Activated gamma-delta T cell (primary cell): ENCODE results near the gene SH2D3A.
"Not testable (repeated sequence)": the region's sequence is repeated elsewhere in the genome, so short reads cannot be mapped to it uniquely, and the experiment has no call there.

Experiments used
- DNase-seq: peaks from one replicate; lab custom pipeline; 2025; lab: John Stamatoyannopoulos, UW

Gene SH2D3A

GRCh38 chr19:6721773-6722172 lies 45.5 kb downstream of the SH2D3A start:
- no peak for DNase-seq

GRCh38 chr19:6721138-6721474 lies 46.1 kb downstream of the SH2D3A start:
- DNase-seq: no peak

GRCh38 chr19:6720369-6721137 lies 46.7 kb downstream of the SH2D3A start, which contains the start of gene C3:
TSS of gene C3 (minus strand) at chr19:6720650. CDS start at chr19:6720589, 61 bp downstream.
- no peak for DNase-seq

DNA sequence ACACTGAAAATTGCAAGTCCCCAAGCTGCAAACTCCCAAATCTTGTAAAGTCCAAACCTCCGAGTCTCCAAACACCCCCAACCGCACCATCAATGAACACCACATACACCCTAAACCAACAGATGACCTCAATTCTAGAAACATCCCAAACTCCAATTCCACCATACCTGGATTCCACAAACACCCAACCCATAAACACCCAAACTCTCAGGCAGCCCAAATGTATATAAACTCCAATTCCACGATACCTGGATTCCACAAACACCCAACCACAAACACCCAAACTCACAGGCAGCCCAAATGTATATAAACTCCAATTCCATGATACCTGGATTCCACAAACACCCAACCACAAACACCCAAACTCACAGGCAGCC lies 47.3 kb downstream of the SH2D3A start:
- no peak for DNase-seq

GRCh38 chr19:6719540-6719861 lies 47.7 kb downstream of the SH2D3A start:
- no peak for DNase-seq

DNA sequence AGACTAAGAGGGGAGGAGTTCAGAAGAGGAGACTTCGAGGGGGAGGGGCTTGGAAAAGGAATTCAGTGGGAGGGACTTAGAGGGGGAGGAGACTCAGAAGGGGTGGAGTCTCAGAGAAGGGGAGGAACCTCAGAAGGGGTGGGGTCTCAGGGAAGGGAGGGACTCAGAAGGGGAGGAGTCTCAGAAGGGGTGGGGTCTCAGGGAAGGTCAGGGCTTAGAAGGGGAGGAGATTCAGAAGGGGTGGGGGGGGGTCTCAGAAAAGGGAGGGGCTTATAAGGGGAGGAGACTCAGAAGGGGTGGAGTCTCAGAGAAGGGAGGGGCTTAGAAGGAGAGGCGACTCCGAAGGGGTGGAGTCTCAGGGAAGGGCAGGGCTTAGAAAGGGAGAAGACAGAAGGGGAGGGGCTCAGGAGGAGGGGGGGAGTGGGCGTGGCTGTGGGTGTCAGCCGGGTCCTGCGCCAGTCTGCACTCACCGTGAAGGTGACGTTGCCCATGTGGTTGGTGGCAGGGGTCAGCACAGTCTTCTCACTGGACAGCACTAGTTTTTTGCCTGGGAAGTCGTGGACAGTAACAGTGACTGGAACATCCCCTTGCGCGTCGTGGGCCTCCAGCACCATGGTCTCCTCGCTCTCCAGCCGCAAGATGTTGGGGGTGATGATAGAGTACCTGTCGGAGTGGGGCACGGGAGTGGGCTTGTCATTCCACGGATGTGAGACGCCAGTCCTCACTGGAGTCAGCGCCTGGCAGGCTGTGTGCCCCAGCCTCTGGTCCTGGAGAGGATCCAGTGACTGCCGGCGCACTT lies 48.3 kb downstream of the SH2D3A start:
- DNase-seq: no peak

DNA sequence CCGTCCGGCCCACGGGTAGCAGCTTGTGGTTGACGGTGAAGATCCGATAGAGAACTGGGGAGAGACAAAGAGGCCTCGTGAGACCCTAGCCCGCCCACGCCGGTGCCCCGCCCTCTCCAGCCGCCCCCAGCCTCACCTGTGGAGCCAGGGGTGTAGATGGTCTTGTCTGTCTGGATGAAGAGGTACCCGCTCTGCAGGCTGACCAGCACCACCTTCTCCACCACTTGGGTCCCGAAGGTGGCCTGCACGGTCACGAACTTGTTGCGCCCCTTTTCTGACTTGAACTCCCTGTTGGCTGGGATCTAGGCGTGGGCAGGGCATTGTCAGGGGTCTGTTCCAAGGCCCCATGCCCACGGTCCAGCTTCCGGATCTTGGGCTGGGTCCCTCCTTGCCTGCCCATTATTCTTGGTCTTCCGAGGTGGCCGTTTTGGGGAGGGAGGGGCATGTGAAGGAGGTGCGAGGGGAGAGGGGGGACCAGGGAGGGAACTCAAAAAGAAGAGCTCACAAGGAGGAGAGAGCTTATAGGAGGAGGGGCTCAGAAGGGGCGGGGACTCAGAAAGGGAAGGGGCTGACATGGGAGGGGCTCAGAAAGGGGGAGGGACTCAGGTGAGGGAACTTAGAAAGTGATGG lies 49.0 kb downstream of the SH2D3A start:
- no peak for DNase-seq

GRCh38 chr19:6717441-6717971 lies 49.7 kb downstream of the SH2D3A start:
- no peak for DNase-seq

- no peak for DNase-seq
Measured at GRCh38 chr19:6717036-6717435, 50.2 kb downstream of the SH2D3A start.

GRCh38 chr19:6716610-6716970 lies 50.6 kb downstream of the SH2D3A start:
- DNase-seq: no peak

DNA sequence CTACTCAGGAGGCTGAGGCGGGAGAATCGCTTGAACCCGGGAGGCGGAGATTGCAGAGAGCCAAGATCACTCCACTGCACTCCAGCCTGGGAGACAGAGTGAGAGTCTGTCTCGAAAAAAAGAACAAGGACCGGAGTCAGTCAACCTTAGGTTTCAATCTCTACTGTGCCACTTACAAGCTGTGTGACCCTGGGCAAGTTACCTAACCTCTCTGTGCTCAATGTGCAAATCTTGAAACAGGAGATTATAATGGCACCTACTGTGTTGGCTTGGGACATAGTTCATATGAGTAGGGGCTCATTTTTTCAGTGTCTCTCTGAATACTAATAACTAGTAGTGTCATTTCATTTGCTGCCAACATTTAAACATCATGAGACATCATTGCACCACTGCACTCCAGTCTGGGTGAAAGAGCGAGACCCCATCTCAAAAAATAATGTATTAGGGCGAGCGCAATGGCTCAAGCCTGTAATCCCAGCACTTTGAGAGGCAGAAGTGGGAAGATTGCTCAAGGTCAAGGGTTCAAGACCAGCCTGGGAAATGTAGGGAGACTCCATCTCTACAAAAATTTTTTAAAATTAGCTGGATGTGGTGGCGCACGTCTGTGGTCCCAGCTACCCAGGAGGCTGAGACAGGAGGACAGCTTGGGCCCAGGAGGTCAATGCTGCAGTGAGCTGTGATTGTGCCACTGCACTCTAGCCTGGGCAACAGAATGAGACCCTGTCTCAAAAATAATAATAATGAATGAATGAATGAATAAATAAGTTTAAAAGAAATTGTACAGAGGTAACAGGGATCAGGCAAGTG lies 52.3 kb downstream of the SH2D3A start:
- DNase-seq: no peak

DNA sequence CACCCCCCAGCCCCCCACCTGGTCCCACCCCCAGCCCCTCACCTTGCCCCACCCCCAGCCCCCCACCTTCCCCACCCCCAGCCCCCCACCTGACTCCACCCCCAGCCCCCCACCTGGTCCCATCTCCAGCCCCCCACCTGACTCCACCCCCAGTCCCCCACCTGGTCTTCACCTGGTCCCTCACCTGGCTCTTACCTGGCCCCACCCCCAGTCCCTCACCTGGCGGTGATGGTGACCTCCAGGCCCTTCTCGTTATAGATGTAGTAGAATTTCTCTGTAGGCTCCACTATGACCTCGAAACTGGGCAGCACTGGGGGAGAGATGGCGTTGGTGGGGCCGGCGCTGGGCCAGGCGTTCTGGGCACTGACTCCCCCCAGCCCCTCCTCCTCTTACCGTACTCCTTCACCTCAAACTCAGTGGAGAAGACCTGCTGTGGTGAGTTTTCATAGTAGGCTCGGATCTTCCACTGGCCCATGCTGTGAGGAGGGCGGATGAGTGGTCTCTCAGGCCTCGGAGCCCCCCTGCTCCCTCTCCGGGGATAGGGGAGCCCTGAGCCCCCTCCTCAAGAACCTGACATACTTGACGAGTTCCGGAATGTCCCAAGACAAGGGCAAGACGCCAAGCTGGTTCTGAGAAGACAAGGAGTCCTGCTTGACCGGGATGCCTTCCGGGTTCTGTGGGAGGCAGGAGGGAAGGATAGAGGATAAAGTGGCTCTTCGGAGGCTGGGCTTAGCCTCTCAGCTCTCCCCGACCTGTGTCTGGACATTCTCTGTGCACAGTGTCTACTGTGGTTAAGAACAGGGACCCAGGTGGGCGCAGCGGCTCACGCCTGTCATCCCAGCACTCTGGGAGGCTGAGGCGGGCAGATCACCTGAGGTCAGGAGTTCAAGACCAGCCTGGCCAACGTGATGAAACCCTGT lies 53.2 kb downstream of the SH2D3A start:
- no peak for DNase-seq

GRCh38 chr19:6712692-6713670 lies 54.3 kb downstream of the SH2D3A start:
- no peak for DNase-seq

DNA sequence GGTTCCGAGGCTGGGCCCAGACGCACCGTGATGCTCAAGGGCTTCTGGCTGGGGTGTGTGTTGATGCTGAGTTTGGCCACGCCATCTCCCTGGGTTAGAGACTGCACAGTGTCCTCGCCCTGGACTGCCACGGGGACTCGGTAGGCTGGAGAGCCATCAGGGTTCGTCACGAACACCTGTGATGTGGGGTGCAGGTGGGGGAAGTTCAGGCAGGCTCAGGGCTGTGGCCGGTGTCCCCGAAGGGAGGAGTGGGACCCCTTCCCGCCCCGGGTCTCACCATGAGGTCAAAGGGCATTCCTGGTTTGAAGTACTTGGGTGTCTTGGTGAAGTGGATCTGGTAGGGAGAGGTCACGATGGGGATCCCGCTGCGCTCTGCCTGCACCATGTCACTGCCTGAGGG lies 55.0 kb downstream of the SH2D3A start:
- DNase-seq: no peak

- DNase-seq: no peak
Measured at GRCh38 chr19:6711605-6712004, 55.6 kb downstream of the SH2D3A start.

- DNase-seq: no peak
Measured at GRCh38 chr19:6711078-6711361, 56.2 kb downstream of the SH2D3A start.

DNA sequence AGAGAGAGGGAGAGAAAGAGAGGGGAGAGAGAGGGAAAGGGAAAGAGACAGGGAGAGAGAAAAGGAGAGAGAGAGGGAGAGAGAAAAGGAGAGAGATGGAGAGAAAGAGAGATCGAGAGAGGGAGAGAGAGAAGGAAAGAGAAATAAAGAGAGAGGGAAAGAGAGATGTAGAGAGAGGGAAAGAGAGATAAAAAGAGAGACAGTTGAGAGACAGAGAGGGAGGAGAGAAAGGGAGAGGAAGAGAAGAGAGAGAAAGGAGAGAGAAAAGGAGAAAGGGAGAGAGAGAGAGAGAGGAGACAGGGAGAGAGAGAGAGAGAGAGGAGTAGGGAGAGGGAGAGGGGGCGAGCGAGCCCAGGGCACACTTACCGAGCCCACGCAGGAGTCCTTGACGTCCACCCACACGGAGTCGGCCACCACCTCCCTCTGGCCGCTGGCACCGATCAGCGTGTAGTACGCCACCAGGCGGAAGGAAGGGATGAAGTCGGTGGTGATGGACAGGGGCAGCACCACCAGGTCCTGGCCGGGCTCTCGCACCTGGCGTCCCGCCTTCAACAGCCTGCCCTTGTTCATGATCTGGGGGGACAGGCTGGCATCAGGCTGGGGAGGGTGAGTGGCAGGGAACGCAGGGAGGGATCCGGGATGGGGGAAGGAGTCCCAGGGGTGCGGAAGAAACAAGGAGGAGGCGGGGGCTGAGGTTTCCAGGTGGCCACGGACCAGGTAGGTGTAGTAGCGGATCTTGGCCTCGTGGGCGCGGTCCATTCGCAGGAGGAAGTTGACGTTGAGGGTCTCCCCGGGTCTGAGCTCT lies 56.8 kb downstream of the SH2D3A start:
- DNase-seq: no peak

GRCh38 chr19:6709549-6709948 lies 57.7 kb downstream of the SH2D3A start:
- no peak for DNase-seq

DNA sequence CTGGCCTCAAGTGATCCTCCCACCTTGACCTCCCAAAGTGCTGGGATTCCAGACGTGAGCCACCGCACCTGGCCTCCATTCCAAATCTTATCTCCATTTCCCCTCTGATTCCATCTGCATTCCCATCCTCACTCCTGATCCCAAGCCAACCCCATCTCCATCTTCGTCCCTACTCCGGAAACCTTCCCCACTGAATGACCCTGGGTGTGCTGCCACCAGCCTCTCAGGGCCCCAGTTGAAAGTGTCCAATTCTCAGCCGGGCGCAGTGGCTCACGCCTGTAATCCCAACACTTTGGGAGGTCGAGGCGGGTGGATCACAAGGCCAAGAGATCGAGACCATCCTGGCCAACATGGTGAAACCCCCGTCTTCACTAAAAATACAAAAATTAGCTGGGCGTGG lies 58.3 kb downstream of the SH2D3A start:
- DNase-seq: not testable (repeated sequence)
